ENCODE measurements around the gene NNMT. TPM values are rescaled to one million over a fixed set of nuclear protein-coding genes. Genes with fewer than 3 reads are reported as not detected.

The NNMT gene
- polyA plus RNA-seq, 1 of the 3 experiments (the other 2 are of a cell fraction): 84.6 TPM

GRCh38 chr11:114362958-114363357 lies 66.8 kb downstream of the NNMT start:
- ChIA-PET POLR2A (no interaction called here), CTCF (interaction anchor here (1.2 kb wide), 1 partner anchor 23 kb away, joined by 4 read pairs; no protein-coding TSS in a partner anchor)
- Histone ChIP-seq H2AFZ (ENCODE audit: low read depth) (no peak overlapping the region), H3K27me3 (ENCODE audit: insufficient read depth) (no peaks in the 10 kb centered on the region), H3K4me1 (ENCODE audit: control insufficient read depth in 1 of 2, insufficient read depth in 2 of 2, low read depth in 1 of 2, low read length in 1 of 2) (peaks cover 9 to 23% of the 10 kb centered on the region in 2 experiments), H4K20me1 (ENCODE audit: insufficient read depth) (no peaks in the 10 kb centered on the region), H3K9me3 (no peaks in the 10 kb centered on the region), H3K79me2 (ENCODE audit: insufficient read depth) (no peaks in the 10 kb centered on the region), H3K4me3 (ENCODE audit: low read depth in 2 of 2, low read length in 1 of 2) (no peak overlapping the region), H3K4me2 (no peak overlapping the region), H3F3A (replicated peaks; ENCODE audit: insufficient read depth) (peaks cover 21% of the 10 kb centered on the region), H3K9ac (no peak overlapping the region), H3K9me2 (no peaks in the 10 kb centered on the region), H3K36me3 (replicated peaks in 1 of 2; ENCODE audit: control insufficient read depth in 1 of 2, insufficient read depth in 2 of 2, low read length in 1 of 2) (no peaks in the 10 kb centered on the region), H3K27ac (ENCODE audit: low read depth in 2 of 2, low read length in 1 of 2) (no peak overlapping the region)
- DNase-seq: no peak
- TF ChIP-seq GATA2 (CRISPR knock-in tag; IDR thresholded peaks at IDR 0.05) (no peak), RFX5 (IDR thresholded peaks at IDR 0.05; ENCODE audit: low read length) (no peak), MXI1 (IDR thresholded peaks at IDR 0.05; ENCODE audit: low read depth, low read length) (no peak)
- 59% methylated on average over 3 of the region's 3 CpGs for WGBS (ENCODE audit: low lambda C conversion rate)

Other genes with a start within 250 kb of the NNMT start
- not detected in 2 replicates for gene ZBTB16, start 236.7 kb upstream of the NNMT start, polyA plus RNA-seq (2012; rRNA removed)
- 7.8 and 8.4 TPM in 2 replicates for gene C11orf71, start 104.1 kb downstream of the NNMT start, polyA plus RNA-seq (2012; rRNA removed)
- 19.5 and 22.4 TPM in 2 replicates for gene RBM7, start 104.3 kb downstream of the NNMT start, polyA plus RNA-seq (2012; rRNA removed)
- 386 and 419 TPM in 2 replicates for gene REXO2, start 143.1 kb downstream of the NNMT start, polyA plus RNA-seq (2012; rRNA removed)